A549 (cell line): Measurements from ENCODE around the gene IFITM5. TPM values are rescaled to one million over a fixed set of nuclear protein-coding genes. Genes with fewer than 3 reads are reported as not detected.
"Not testable (repeated sequence)": the region's sequence is repeated elsewhere in the genome, so short reads cannot be mapped to it uniquely, and the experiment has no call there.

ENCODE experiments used
- ATAC-seq, 2 experiments: fragments of 200-7000 bp in 1 of 2; fragments of >200 bp in 1 of 2; cut with Nextera tagmentation in 1 of 2; cut with Tn5 transposase in 1 of 2; 3 replicates each; pipeline versions ENCODE4 v1.8.0 to v1.9.1; 2018 to 2020; ENCODE audit warnings: mild to moderate bottlenecking in 1 of 2, moderate library complexity in 1 of 2
- CTCF ChIA-PET: fragments of 300-600 bp; sonication (Branson Sonifier 250); formaldehyde crosslinking; extraction: SDS; loops from one replicate; lab custom pipeline; 2021; ENCODE audit warnings: antibody characterized with exemption, inconsistent platforms; lab: Yijun Ruan, JAX
- POLR2A ChIA-PET: fragments of 350-600 bp; formaldehyde crosslinking; extraction: SDS; loops from one replicate; lab custom pipeline; 2021; ENCODE audit warnings: antibody characterized with exemption, inconsistent platforms; lab: Yijun Ruan, JAX
- DNase-seq, 2 experiments: peaks; one replicate each; pipeline versions ENCODE4 v3.0.0 to v3.0.0-alpha.2; 2011 to 2016; ENCODE audit warnings: low read depth in 1 of 2, low spot score in 1 of 2
- FAIRE-seq: peaks from 2 replicates; lab custom pipeline; 2011; peaks lifted over from hg19 to GRCh38; lab: Jason Lieb, UNC
- H3K27ac ChIP-seq, 2 experiments: fragments of >200 bp; sonication (Bioruptor Twin); formaldehyde crosslinking; 3 replicates each; pipeline ENCODE4 v1.5.1; 2016 to 2017
- H3K4me1 ChIP-seq: fragments of >200 bp; sonication (Bioruptor Twin); formaldehyde crosslinking; 3 replicates; pipeline ENCODE4 v1.6.1; 2016
- H3K4me2 ChIP-seq: fragments of >200 bp; sonication (Bioruptor Twin); formaldehyde crosslinking; 3 replicates; pipeline ENCODE4 v1.6.1; 2016
- H3K4me3 ChIP-seq: fragments of >200 bp; sonication (Bioruptor Twin); formaldehyde crosslinking; 3 replicates; pipeline ENCODE4 v1.5.1; 2016
- H3K9me3 ChIP-seq: fragments of >200 bp; sonication (Bioruptor Twin); formaldehyde crosslinking; 3 replicates; pipeline ENCODE4 v1.6.1; 2016
- ATOH8 ChIP-seq: fragments of 250-450 bp; sonication (Bioruptor Pico); IDR thresholded peaks from 2 replicates; pipeline ENCODE4 v1.5.0; 2020; ENCODE audit warnings: low read depth, mild to moderate bottlenecking, moderate library complexity
- BHLHE40 ChIP-seq: IDR thresholded peaks from 2 replicates; pipeline ENCODE4 v1.6.1; 2012; ENCODE audit warnings: low read depth, low read length, inconsistent platforms
- CBX8 ChIP-seq: fragments of 200-600 bp; sonication (generic); IDR thresholded peaks from 2 replicates; pipeline ENCODE4 v1.6.1; 2016
- EHF ChIP-seq: fragments of 250-450 bp; sonication (Bioruptor Pico); IDR thresholded peaks from 2 replicates; pipeline ENCODE4 v1.5.0; 2020; ENCODE audit warnings: mild to moderate bottlenecking
- FOSB ChIP-seq: fragments of 250-450 bp; sonication (Bioruptor Pico); IDR thresholded peaks from 2 replicates; pipeline ENCODE4 v1.5.0; 2020; ENCODE audit warnings: mild to moderate bottlenecking, moderate library complexity
- FOXS1 ChIP-seq: fragments of 250-450 bp; sonication (Bioruptor Pico); IDR thresholded peaks from 2 replicates; pipeline ENCODE4 v1.5.0; 2020; ENCODE audit warnings: mild to moderate bottlenecking, moderate library complexity
- GATA3 ChIP-seq: IDR thresholded peaks from 2 replicates; pipeline ENCODE4 v1.6.1; 2012; ENCODE audit warnings: borderline replicate concordance
- JUN ChIP-seq, 2 experiments: fragments of >200 bp; sonication (Bioruptor Twin); formaldehyde crosslinking; IDR thresholded peaks; 2 replicates in 1 of 2; 3 replicates in 1 of 2; pipeline ENCODE4 v1.6.1; 2016 to 2017
- MAZ ChIP-seq: fragments of 150-350 bp; IDR thresholded peaks from 2 replicates; pipeline ENCODE4 v1.6.1; 2014; ENCODE audit warnings: antibody characterized with exemption, low read depth, low read length, borderline replicate concordance
- MYC ChIP-seq: IDR thresholded peaks from 2 replicates; pipeline ENCODE4 v1.6.1; 2012; ENCODE audit warnings: mild to moderate bottlenecking, inconsistent platforms, low read length, improper control_type of control experiment, borderline replicate concordance
- NFE2L2 ChIP-seq: fragments of 150-350 bp; conservative IDR thresholded peaks from 2 replicates; pipeline ENCODE4 v1.6.1; 2014; ENCODE audit warnings: low read length
- NPAS2 ChIP-seq: fragments of 250-450 bp; sonication (Bioruptor Pico); IDR thresholded peaks from 2 replicates; pipeline ENCODE4 v1.8.0; 2022; ENCODE audit warnings: mild to moderate bottlenecking, moderate library complexity, borderline replicate concordance
- NR3C1 ChIP-seq: fragments of >200 bp; sonication (Bioruptor Twin); formaldehyde crosslinking; IDR thresholded peaks from 3 replicates; pipeline ENCODE4 v1.6.1; 2017
- POLR2A ChIP-seq: IDR thresholded peaks from 2 replicates; pipeline ENCODE4 v1.6.1; 2012; ENCODE audit warnings: mild to moderate bottlenecking, low read length
- POLR2AphosphoS2 ChIP-seq: conservative IDR thresholded peaks from 2 replicates; pipeline ENCODE4 v1.6.1; 2012; ENCODE audit warnings: low read length, improper control_type of control experiment, inconsistent platforms
- RNF2 ChIP-seq: fragments of 200-600 bp; sonication (generic); IDR thresholded peaks from 2 replicates; pipeline ENCODE4 v1.6.1; 2016; ENCODE audit warnings: low read depth, mild to moderate bottlenecking, antibody characterized with exemption, moderate library complexity, borderline replicate concordance
- SREBF2 ChIP-seq: fragments of 450-650 bp; IDR thresholded peaks from 2 replicates; pipeline ENCODE4 v1.6.1; 2014; ENCODE audit warnings: mild to moderate bottlenecking, moderate library complexity
- TFCP2L1 ChIP-seq: fragments of 250-450 bp; sonication (Bioruptor Pico); IDR thresholded peaks from 2 replicates; pipeline ENCODE4 v1.5.0; 2021; ENCODE audit warnings: mild to moderate bottlenecking
- ZFP36 ChIP-seq: fragments of 450-650 bp; IDR thresholded peaks from 2 replicates; pipeline ENCODE4 v1.6.1; 2014; ENCODE audit warnings: borderline replicate concordance; ENCODE audit not compliant: partially characterized antibody
- ZSCAN20 ChIP-seq: fragments of 250-450 bp; sonication (Bioruptor Pico); IDR thresholded peaks from 2 replicates; pipeline ENCODE4 v1.8.0; 2022; ENCODE audit warnings: mild to moderate bottlenecking, moderate library complexity
- WGBS: methylation state at CpG from one replicate; pipeline ENCODE4 v1.1.6; 2017; ENCODE audit errors: missing lambda C conversion rate; 5-methylcytosine and 5-hydroxymethylcytosine counted together
- polyA plus RNA-seq, 4 experiments: library from polyadenylated mRNA; depleted of rRNA in 3 of 4; stranded (reverse); fragments of >200 nt; fragmentation: RNase III in 1 of 4; extraction: RNeasy Plus Mini Kit Qiagen cat#74134 plus additional on column Dnase treatment in 1 of 4; gene quantifications; 2 replicates in 3 of 4; 3 replicates in 1 of 4; pipeline ENCODE4 v1.2.3, GENCODE V29; 2011 to 2017

Gene IFITM5
- polyA plus RNA-seq, 2 of the 4 experiments (the other 2 are of a cell fraction): not detected

DNA sequence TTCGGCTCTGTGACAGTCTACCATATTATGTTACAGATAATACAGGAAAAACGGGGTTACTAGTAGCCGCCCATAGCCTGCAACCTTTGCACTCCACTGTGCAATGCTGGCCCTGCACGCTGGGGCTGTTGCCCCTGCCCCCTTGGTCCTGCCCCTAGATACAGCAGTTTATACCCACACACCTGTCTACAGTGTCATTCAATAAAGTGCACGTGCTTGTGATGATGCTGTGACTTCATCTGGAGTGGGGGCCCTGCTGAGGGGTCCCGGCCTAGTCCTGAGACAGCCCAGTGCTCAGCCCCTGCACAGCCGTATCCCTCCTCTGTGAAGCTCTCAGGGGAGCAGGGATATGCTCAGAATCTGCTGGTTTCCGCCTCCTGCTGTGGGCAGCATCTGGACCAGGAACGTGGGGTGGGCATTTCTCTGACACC lies 15.7 kb upstream of the IFITM5 start:
- CTCF ChIA-PET: interaction anchor here (1.2 to 3.3 kb wide), 5 partner anchors 9 to 40 kb away, joined by 3 to 38 read pairs (median 5); partner anchors contain the start of gene IFITM2
- ATAC-seq: no peak
- H3K4me2 ChIP-seq: no peak overlapping the region
- POLR2A ChIA-PET: no interaction called here
- peaks cover 4% of the 10 kb centered on the region; the same call in 2 of the 3 replicates for H3K4me1 ChIP-seq
- no peak for TF ChIP-seq ATOH8 (CRISPR knock-in tag)
- no peak for TF ChIP-seq EHF (CRISPR knock-in tag)
- TF ChIP-seq FOXS1: no peak
- TF ChIP-seq NFE2L2: no peak
- no peak for TF ChIP-seq SREBF2
- no peak for TF ChIP-seq GATA3
- no peak for TF ChIP-seq NPAS2 (CRISPR knock-in tag)
- no peak for TF ChIP-seq MAZ
- no peak for TF ChIP-seq ZSCAN20 (CRISPR knock-in tag)
- TF ChIP-seq POLR2AphosphoS2: no peak
- FAIRE-seq: no peak
- no peak overlapping the region for H3K27ac ChIP-seq
- no peaks in the 10 kb centered on the region for H3K9me3 ChIP-seq
- WGBS: 68% methylated on average over 9 of the region's 9 CpGs
- DNase-seq: no peak
- H3K4me3 ChIP-seq: no peak overlapping the region

DNA sequence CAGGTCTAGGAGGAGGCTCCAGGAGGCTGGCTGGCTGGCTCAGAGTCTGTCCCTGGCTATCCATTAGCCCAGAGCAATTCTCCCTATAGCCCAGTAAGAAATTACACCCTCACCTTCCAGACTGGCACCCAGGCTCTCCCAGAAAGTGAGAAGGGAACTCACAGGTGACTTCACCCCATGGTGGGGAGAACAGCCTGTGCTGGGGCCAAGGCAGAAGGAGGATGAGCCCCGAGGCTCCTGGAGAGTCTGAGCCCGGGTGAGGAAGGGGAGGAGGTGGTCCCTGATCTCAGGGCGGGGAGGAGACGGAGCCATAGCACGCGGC lies 15.2 kb upstream of the IFITM5 start:
- H3K4me3 ChIP-seq, FAIRE-seq, H3K9me3 ChIP-seq, ATAC-seq, H3K4me2 ChIP-seq, H3K27ac ChIP-seq, H3K4me1 ChIP-seq, DNase-seq, POLR2A ChIA-PET: not testable (repeated sequence)
- CTCF ChIA-PET: interaction anchor here (1.3 kb wide), 1 partner anchor 41 kb away, joined by 5 read pairs; no protein-coding TSS in a partner anchor
- WGBS: 77% methylated on average over 5 of the region's 6 CpGs

DNA sequence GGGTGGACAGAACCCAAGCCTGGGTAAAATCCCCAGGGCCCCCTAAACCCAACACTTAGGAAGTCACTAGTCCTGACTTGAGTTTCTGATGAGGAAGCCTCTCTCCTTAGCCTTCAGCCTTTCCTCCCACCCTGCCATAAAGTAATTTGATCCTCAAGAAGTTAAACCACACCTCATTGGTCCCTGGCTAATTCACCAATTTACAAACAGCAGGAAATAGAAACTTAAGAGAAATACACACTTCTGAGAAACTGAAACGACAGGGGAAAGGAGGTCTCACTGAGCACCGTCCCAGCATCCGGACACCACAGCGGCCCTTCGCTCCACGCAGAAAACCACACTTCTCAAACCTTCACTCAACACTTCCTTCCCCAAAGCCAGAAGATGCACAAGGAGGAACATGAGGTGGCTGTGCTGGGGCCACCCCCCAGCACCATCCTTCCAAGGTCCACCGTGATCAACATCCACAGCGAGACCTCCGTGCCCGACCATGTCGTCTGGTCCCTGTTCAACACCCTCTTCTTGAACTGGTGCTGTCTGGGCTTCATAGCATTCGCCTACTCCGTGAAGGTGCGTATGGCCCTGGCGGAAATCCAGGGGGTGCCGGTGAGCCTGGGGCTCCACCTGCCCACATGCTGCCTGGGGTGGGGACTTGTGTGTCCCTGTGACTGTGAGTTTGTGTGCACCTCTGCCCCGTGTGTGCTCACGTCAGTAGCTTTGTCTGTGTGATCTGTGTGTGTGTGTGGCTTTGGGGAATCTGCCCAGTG lies 14.6 kb upstream of the IFITM5 start, which contains the start of gene IFITM1:
IFITM1 (plus strand) TSS at position 254 of the 767 bp plus-strand sequence; CDS start at position 385, 131 bp downstream.
- WGBS: 84% methylated on average over 16 of the region's 18 CpGs
- Histone ChIP-seq H3K4me3 (no peak within 1 kb of the TSS), H3K4me1 (peaks cover 11% of the 10 kb centered on the region; the same call in 2 of the 3 replicates), H3K27ac (peak within 1 kb of the TSS in 1 of 2 experiments; percentile 63; a peak in 3 of 6 replicates), H3K9me3 (no peaks in the 10 kb centered on the region), H3K4me2 (no peak within 1 kb of the TSS)
- FAIRE-seq: no peak
- TF ChIP-seq JUN (IDR thresholded peaks at IDR 0.05) (no peak), NPAS2 (CRISPR knock-in tag) (no peak), MYC (no peak), FOSB (CRISPR knock-in tag) (no peak), NFE2L2 (no peak), BHLHE40 (no peak), ZSCAN20 (CRISPR knock-in tag) (no peak), TFCP2L1 (CRISPR knock-in tag) (no peak), POLR2A (no peak), ATOH8 (CRISPR knock-in tag) (no peak), ZFP36 (no peak), NR3C1 (no peak), RNF2 (no peak), CBX8 (no peak), GATA3 (no peak)
- ChIA-PET CTCF (no interaction called here), POLR2A (no interaction called here)
- no peak for ATAC-seq
- DNase-seq: no peak
